Measurements from ENCODE around the gene SSPN.
"Not testable (repeated sequence)": the region's sequence is repeated elsewhere in the genome, so short reads cannot be mapped to it uniquely, and the experiment has no call there.

SSPN gene

DNA sequence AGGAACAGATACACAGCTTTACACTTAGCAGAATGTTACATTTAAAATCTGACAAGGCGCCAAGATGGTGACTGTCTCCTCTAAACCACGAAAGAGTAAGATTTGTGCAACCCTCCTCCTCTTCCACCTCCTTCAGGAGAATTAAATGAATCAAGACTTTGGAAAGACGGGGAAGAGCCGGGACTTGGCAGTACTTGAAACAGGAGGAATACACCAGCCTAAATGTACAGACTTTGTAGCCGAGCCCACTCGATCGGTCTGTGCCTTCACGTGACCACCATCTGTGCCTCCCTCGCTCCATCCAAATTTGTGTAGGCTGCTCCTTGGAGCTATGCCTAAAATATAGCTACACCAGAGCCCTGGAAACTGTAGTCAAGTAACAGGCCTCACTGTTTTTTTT, 38.3 kb downstream of the SSPN start:
- no peak overlapping the region for H3K27ac ChIP-seq (ENCODE audit: low read depth, low read length)
- no CpG with 5 or more reads among the region's 9 CpGs for WGBS (ENCODE audit: extremely low coverage, insufficient coverage, low lambda C conversion rate)
- no peak overlapping the region for H3K4me2 ChIP-seq (ENCODE audit: low read length)
- no peak overlapping the region for H4K8ac ChIP-seq (ENCODE audit: low read depth, low read length)
- H2AK5ac ChIP-seq (ENCODE audit: low read length), result no peak overlapping the region
- no peak overlapping the region for H3K9ac ChIP-seq (ENCODE audit: low read length)
- no peak overlapping the region for H2BK120ac ChIP-seq (ENCODE audit: low read depth, low read length)
- no peak overlapping the region for H4K5ac ChIP-seq (ENCODE audit: low read length)
- H3K36me3 ChIP-seq (ENCODE audit: control insufficient read depth, insufficient read depth, low read length), result no peaks in the 10 kb centered on the region
- H3K23ac ChIP-seq (ENCODE audit: low read length), result no peak overlapping the region
- no peak overlapping the region for H2BK15ac ChIP-seq (replicated peaks; ENCODE audit: low read depth)
- H2BK5ac ChIP-seq (ENCODE audit: low read length), result no peak overlapping the region
- H3K4me3 ChIP-seq (ENCODE audit: low read length), result no peak overlapping the region
- no peaks in the 10 kb centered on the region for H3K27me3 ChIP-seq (ENCODE audit: insufficient read depth, low read length, poor library complexity)
- H3K18ac ChIP-seq (ENCODE audit: low read length), result no peak overlapping the region
- H3K79me1 ChIP-seq (ENCODE audit: low read length), result no peaks in the 10 kb centered on the region
- H3K4ac ChIP-seq (ENCODE audit: low read depth, low read length), result no peak overlapping the region
- H3K4me1 ChIP-seq (ENCODE audit: control insufficient read depth, low read depth, low read length), result no peaks in the 10 kb centered on the region
- H3K79me2 ChIP-seq (ENCODE audit: control insufficient read depth, insufficient read depth, low read length), result no peaks in the 10 kb centered on the region
- no peak for DNase-seq
- no peak overlapping the region for H3K56ac ChIP-seq (ENCODE audit: low read length)

- not testable (repeated sequence) for H3K56ac ChIP-seq (ENCODE audit: low read length); H3K79me1 ChIP-seq (ENCODE audit: low read length); H3K23ac ChIP-seq (ENCODE audit: low read length); H4K5ac ChIP-seq (ENCODE audit: low read length); H2BK5ac ChIP-seq (ENCODE audit: low read length); H3K79me2 ChIP-seq (ENCODE audit: control insufficient read depth, insufficient read depth, low read length); H3K4me2 ChIP-seq (ENCODE audit: low read length); H2BK120ac ChIP-seq (ENCODE audit: low read depth, low read length); H2BK15ac ChIP-seq (replicated peaks; ENCODE audit: low read depth); H3K4ac ChIP-seq (ENCODE audit: low read depth, low read length); H2AK5ac ChIP-seq (ENCODE audit: low read length); H4K8ac ChIP-seq (ENCODE audit: low read depth, low read length); H3K9ac ChIP-seq (ENCODE audit: low read length); H3K36me3 ChIP-seq (ENCODE audit: control insufficient read depth, insufficient read depth, low read length); H3K27ac ChIP-seq (ENCODE audit: low read depth, low read length); H3K4me1 ChIP-seq (ENCODE audit: control insufficient read depth, low read depth, low read length); H3K18ac ChIP-seq (ENCODE audit: low read length); DNase-seq; H3K27me3 ChIP-seq (ENCODE audit: insufficient read depth, low read length, poor library complexity); H3K4me3 ChIP-seq (ENCODE audit: low read length)
- no CpG with 5 or more reads among the region's 2 CpGs for WGBS (ENCODE audit: extremely low coverage, insufficient coverage, low lambda C conversion rate)
These were observed 40.1 kb downstream of the SSPN start for GRCh38 chr12:26235465-26235864.

GRCh38 chr12:26238341-26239121, 43.2 kb downstream of the SSPN start:
- Histone ChIP-seq H4K8ac (ENCODE audit: low read depth, low read length) (no peak overlapping the region), H2BK5ac (ENCODE audit: low read length) (no peak overlapping the region), H3K27ac (ENCODE audit: low read depth, low read length) (no peak overlapping the region), H2AK5ac (ENCODE audit: low read length) (no peak overlapping the region), H3K4me3 (ENCODE audit: low read length) (no peak overlapping the region), H3K9ac (ENCODE audit: low read length) (no peak overlapping the region), H3K18ac (ENCODE audit: low read length) (no peak overlapping the region), H4K5ac (ENCODE audit: low read length) (no peak overlapping the region), H2BK120ac (ENCODE audit: low read depth, low read length) (no peak overlapping the region), H3K27me3 (ENCODE audit: insufficient read depth, low read length, poor library complexity) (no peaks in the 10 kb centered on the region), H2BK15ac (replicated peaks; ENCODE audit: low read depth) (no peak overlapping the region), H3K4ac (ENCODE audit: low read depth, low read length) (no peak overlapping the region), H3K36me3 (ENCODE audit: control insufficient read depth, insufficient read depth, low read length) (no peaks in the 10 kb centered on the region), H3K4me2 (ENCODE audit: low read length) (no peak overlapping the region), H3K4me1 (ENCODE audit: control insufficient read depth, low read depth, low read length) (no peaks in the 10 kb centered on the region), H3K56ac (ENCODE audit: low read length) (no peak overlapping the region), H3K23ac (ENCODE audit: low read length) (no peak overlapping the region), H3K79me1 (ENCODE audit: low read length) (no peaks in the 10 kb centered on the region), H3K79me2 (ENCODE audit: control insufficient read depth, insufficient read depth, low read length) (no peaks in the 10 kb centered on the region)
- no CpG with 5 or more reads among the region's 4 CpGs for WGBS (ENCODE audit: extremely low coverage, insufficient coverage, low lambda C conversion rate)
- no peak for DNase-seq

DNA sequence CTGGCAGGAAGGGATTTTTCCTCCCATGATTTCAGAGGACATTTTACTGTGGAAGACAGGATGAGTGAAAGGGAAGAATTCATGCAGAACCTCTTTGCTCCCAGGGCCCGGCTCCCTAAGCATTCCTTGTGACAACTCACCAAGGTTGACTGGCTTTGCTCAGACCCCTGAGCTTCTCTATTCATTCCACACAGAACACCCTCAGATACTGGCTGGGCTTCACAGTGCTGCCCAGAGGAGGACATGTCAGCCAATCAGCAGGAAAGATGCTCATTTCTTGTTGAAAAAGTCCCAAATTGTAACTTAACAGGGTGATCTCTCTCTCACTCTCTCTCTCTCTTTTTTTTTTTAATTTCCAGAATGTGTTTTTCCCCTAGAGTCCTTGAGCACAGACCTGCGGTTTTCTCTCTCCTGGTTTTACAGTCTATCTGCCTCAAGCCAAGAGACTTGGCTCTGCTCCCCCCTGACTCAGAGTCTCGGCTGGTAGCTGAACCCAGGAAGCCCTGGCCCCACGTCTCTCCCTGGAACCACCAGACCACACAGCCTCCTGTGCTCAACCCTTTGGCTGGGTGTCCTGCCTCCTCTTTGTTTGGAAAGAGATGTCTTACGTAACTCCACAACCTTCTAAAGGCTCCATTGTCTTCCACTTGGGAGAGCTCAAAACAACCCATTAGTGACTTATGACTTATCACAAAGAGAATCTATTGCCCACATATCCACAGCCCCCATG, 43.9 kb downstream of the SSPN start:
- Histone ChIP-seq H3K27ac (ENCODE audit: low read depth, low read length) (no peak overlapping the region), H3K56ac (ENCODE audit: low read length) (no peak overlapping the region), H3K23ac (ENCODE audit: low read length) (no peak overlapping the region), H3K9ac (ENCODE audit: low read length) (no peak overlapping the region), H2AK5ac (ENCODE audit: low read length) (no peak overlapping the region), H3K79me1 (ENCODE audit: low read length) (no peaks in the 10 kb centered on the region), H2BK15ac (replicated peaks; ENCODE audit: low read depth) (no peak overlapping the region), H3K36me3 (ENCODE audit: control insufficient read depth, insufficient read depth, low read length) (no peaks in the 10 kb centered on the region), H3K4me1 (ENCODE audit: control insufficient read depth, low read depth, low read length) (no peaks in the 10 kb centered on the region), H4K5ac (ENCODE audit: low read length) (no peak overlapping the region), H2BK120ac (ENCODE audit: low read depth, low read length) (no peak overlapping the region), H3K27me3 (ENCODE audit: insufficient read depth, low read length, poor library complexity) (no peaks in the 10 kb centered on the region), H3K79me2 (ENCODE audit: control insufficient read depth, insufficient read depth, low read length) (no peaks in the 10 kb centered on the region), H2BK5ac (ENCODE audit: low read length) (no peak overlapping the region), H3K4me3 (ENCODE audit: low read length) (no peak overlapping the region), H3K4me2 (ENCODE audit: low read length) (no peak overlapping the region), H4K8ac (ENCODE audit: low read depth, low read length) (no peak overlapping the region), H3K18ac (ENCODE audit: low read length) (no peak overlapping the region), H3K4ac (ENCODE audit: low read depth, low read length) (no peak overlapping the region)
- no peak for DNase-seq
- no CpG with 5 or more reads among the region's 5 CpGs for WGBS (ENCODE audit: extremely low coverage, insufficient coverage, low lambda C conversion rate)

DNA sequence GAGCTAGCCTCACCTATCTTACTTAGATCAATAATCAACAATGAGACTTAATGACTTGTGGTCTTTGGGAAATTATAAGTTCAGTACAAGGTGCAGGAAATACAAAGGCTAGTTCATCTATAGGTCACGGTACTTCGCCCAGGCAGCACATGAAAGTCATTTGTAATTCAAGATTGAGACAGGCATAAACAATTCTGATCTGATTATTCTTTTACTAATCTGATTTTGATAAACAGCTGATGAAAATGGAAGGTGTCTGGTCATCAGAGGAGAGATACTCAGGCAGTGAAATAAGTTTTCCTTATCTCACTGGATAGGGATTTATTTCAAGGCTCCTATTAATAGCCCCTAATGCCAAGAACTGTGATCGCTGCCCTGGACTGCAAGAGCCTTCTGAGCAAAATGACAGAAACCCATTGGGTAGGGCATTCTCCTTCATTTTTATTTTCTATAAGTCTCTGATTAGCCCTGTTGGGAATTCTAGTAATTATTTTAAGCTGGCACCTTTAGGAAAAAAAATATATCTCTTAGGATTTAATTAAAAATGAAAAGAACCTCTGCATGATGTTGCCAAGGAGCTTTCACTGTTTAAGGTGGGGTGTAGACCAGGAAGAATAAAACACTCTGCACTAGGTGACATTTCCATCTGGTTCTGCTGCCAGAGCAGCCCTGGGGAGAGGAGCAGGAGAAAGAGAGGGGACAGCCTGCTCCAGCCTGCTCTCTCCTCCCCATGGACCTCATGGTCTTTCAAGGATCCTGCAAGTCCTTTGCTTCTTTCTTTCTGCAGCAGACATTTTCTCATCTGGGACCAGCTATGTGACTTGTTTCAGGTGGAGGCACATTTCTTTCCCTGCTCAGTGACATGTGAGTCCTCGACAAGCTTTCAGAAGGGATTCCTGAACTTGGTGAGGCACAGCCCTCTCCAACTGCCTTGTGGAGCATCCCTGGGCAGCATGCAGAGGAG, 44.8 kb downstream of the SSPN start:
- no peak overlapping the region for H3K4me3 ChIP-seq (ENCODE audit: low read length)
- no peak overlapping the region for H2BK5ac ChIP-seq (ENCODE audit: low read length)
- no peak overlapping the region for H3K23ac ChIP-seq (ENCODE audit: low read length)
- no peak overlapping the region for H3K27ac ChIP-seq (ENCODE audit: low read depth, low read length)
- no peaks in the 10 kb centered on the region for H3K79me1 ChIP-seq (ENCODE audit: low read length)
- no peak overlapping the region for H2BK15ac ChIP-seq (replicated peaks; ENCODE audit: low read depth)
- no peak overlapping the region for H3K9ac ChIP-seq (ENCODE audit: low read length)
- no peak overlapping the region for H3K4me2 ChIP-seq (ENCODE audit: low read length)
- no peak overlapping the region for H3K56ac ChIP-seq (ENCODE audit: low read length)
- H3K4ac ChIP-seq (ENCODE audit: low read depth, low read length), result no peak overlapping the region
- H2BK120ac ChIP-seq (ENCODE audit: low read depth, low read length), result no peak overlapping the region
- no peak for DNase-seq
- H3K36me3 ChIP-seq (ENCODE audit: control insufficient read depth, insufficient read depth, low read length), result no peaks in the 10 kb centered on the region
- H4K8ac ChIP-seq (ENCODE audit: low read depth, low read length), result no peak overlapping the region
- WGBS (ENCODE audit: extremely low coverage, insufficient coverage, low lambda C conversion rate), result no CpG with 5 or more reads among the region's 4 CpGs
- no peaks in the 10 kb centered on the region for H3K79me2 ChIP-seq (ENCODE audit: control insufficient read depth, insufficient read depth, low read length)
- H3K4me1 ChIP-seq (ENCODE audit: control insufficient read depth, low read depth, low read length), result no peaks in the 10 kb centered on the region
- no peaks in the 10 kb centered on the region for H3K27me3 ChIP-seq (ENCODE audit: insufficient read depth, low read length, poor library complexity)
- no peak overlapping the region for H3K18ac ChIP-seq (ENCODE audit: low read length)
- H2AK5ac ChIP-seq (ENCODE audit: low read length), result no peak overlapping the region
- H4K5ac ChIP-seq (ENCODE audit: low read length), result no peak overlapping the region

All from mesendoderm (in vitro differentiated cells).